ENCODE data around the gene ENTPD8. TPM values are rescaled to one million over a fixed set of nuclear protein-coding genes. Genes with fewer than 3 reads are reported as not detected.

The ENTPD8 gene
- total RNA-seq, 2 experiments from 2014 or later, result not detected

- Histone ChIP-seq H3K27ac (ENCODE audit: low read depth in 1 of 2, low read length in 2 of 2) (peak overlapping the region; percentile 77 to 79), H3K4me1 (ENCODE audit: insufficient read depth, low read length) (peaks cover 72% of the 10 kb centered on the region), H3K36me3 (ENCODE audit: insufficient read depth, low read length) (peaks cover 9% of the 10 kb centered on the region), H3K27me3 (ENCODE audit: control insufficient read depth in 1 of 2, insufficient read depth in 2 of 2, low read length in 2 of 2) (no peaks in the 10 kb centered on the region), H3K4me3 (ENCODE audit: low read length) (no peak overlapping the region), H3K9me3 (ENCODE audit: control insufficient read depth in 1 of 2, insufficient read depth in 1 of 2, low read length in 2 of 2) (no peaks in the 10 kb centered on the region)
- peaks cover 15% of the 10 kb centered on the region for H3K36me3 Mint-ChIP-seq (ENCODE audit: low read depth)
- peaks cover 40% of the 10 kb centered on the region for H3K4me1 Mint-ChIP-seq (ENCODE audit: low read depth)
- no peaks in the 10 kb centered on the region for H3K27me3 Mint-ChIP-seq
- POLR2A ChIA-PET, result interaction anchor here (0.8 to 1.7 kb wide), 2 partner anchors 8 to 37 kb away, joined by 5 to 14 read pairs; partner anchors contain the start of genes EXD3 and NOXA1
- H3K9me3 Mint-ChIP-seq, result no peaks in the 10 kb centered on the region
- peak overlapping the region; percentile 77 for H3K4me3 Mint-ChIP-seq
- intact Hi-C loops (cut with DNase I, micrococcal nuclease), result loop anchor here in 1 of 2 experiments (1.0 to 5.0 kb wide), 2 partner anchors 8 to 158 kb away; partner anchors contain the start of gene NRARP
- DNase-seq (peak in 1 of 14 experiments; percentile 48), ATAC-seq (ENCODE audit: poor library complexity) (no peak)
- TF ChIP-seq CTCF (IDR thresholded peaks at IDR 0.05), result no peak
- CTCF ChIA-PET, result no interaction called here
- peak overlapping the region; percentile 95 for H3K27ac Mint-ChIP-seq
Measured at GRCh38 chr9:137460363-137461315, 19.5 kb upstream of the ENTPD8 start.

- CTCF ChIA-PET, result interaction anchor here (0.8 to 1.0 kb wide), 2 partner anchors 15 to 36 kb away, joined by 3 to 4 read pairs; partner anchors contain the start of genes EXD3 and NOXA1
- H3K4me3 Mint-ChIP-seq, result peak overlapping the region; percentile 77
- DNase-seq (peak in 3 of 14 experiments; percentile 17 to 38 (median 30)), ATAC-seq (ENCODE audit: poor library complexity) (no peak)
- no peaks in the 10 kb centered on the region for H3K27me3 Mint-ChIP-seq
- H3K36me3 Mint-ChIP-seq (ENCODE audit: low read depth), result peaks cover 16% of the 10 kb centered on the region
- peak overlapping the region; percentile 95 for H3K27ac Mint-ChIP-seq
- intact Hi-C loops (cut with DNase I, micrococcal nuclease), result loop anchor here in 1 of 2 experiments (1.0 to 10.0 kb wide), 5 partner anchors 7 to 665 kb away; partner anchors contain the start of genes ARRDC1, CCDC183, EXD3 and NOXA1
- H3K4me1 Mint-ChIP-seq (ENCODE audit: low read depth), result peaks cover 41% of the 10 kb centered on the region
- peak overlapping the region; percentile 57 for H3K4me3 ChIP-seq (ENCODE audit: low read length)
- H3K27ac ChIP-seq (ENCODE audit: low read depth in 1 of 2, low read length in 2 of 2), result peak overlapping the region; percentile 77 to 79
- H3K9me3 ChIP-seq (ENCODE audit: control insufficient read depth in 1 of 2, insufficient read depth in 1 of 2, low read length in 2 of 2), result no peaks in the 10 kb centered on the region
- POLR2A ChIA-PET, result interaction anchor here (0.7 to 1.7 kb wide), 7 partner anchors 14 to 660 kb away, joined by 3 to 14 read pairs (median 3); partner anchors contain the start of genes EHMT1, EXD3, NOXA1 and TUBB4B
- H3K9me3 Mint-ChIP-seq, result no peaks in the 10 kb centered on the region
- peaks cover 80% of the 10 kb centered on the region for H3K4me1 ChIP-seq (ENCODE audit: insufficient read depth, low read length)
- H3K27me3 ChIP-seq (ENCODE audit: control insufficient read depth in 1 of 2, insufficient read depth in 2 of 2, low read length in 2 of 2), result no peaks in the 10 kb centered on the region
- no peak for TF ChIP-seq CTCF (IDR thresholded peaks at IDR 0.05)
- H3K36me3 ChIP-seq (ENCODE audit: insufficient read depth, low read length), result peaks cover 12% of the 10 kb centered on the region
Measured at GRCh38 chr9:137459601-137460362, 18.6 kb upstream of the ENTPD8 start.

GRCh38 chr9:137459152-137459600, 18.0 kb upstream of the ENTPD8 start, which contains the start of gene NSMF:
Gene NSMF, minus strand, starts transcription at chr9:137459334. Its CDS starts 232 bp downstream, at chr9:137459102.
- ChIA-PET POLR2A (interaction anchor here (0.6 to 1.7 kb wide), 8 partner anchors 13 to 659 kb away, joined by 3 to 14 read pairs (median 3); partner anchors contain the start of genes EHMT1, EXD3, NOXA1 and TUBB4B), CTCF (interaction anchor here (0.8 to 1.0 kb wide), 2 partner anchors 14 to 36 kb away, joined by 3 to 4 read pairs; partner anchors contain the start of genes EXD3 and NOXA1)
- Histone ChIP-seq H3K27me3 (ENCODE audit: control insufficient read depth in 1 of 2, insufficient read depth in 2 of 2, low read length in 2 of 2) (no peaks in the 10 kb centered on the region), H3K4me1 (ENCODE audit: insufficient read depth, low read length) (peaks cover 86% of the 10 kb centered on the region), H3K27ac (ENCODE audit: low read depth in 1 of 2, low read length in 2 of 2) (peak within 1 kb of the TSS; percentile 77 to 79), H3K36me3 (ENCODE audit: insufficient read depth, low read length) (peaks cover 12% of the 10 kb centered on the region), H3K9me3 (ENCODE audit: control insufficient read depth in 1 of 2, insufficient read depth in 1 of 2, low read length in 2 of 2) (no peaks in the 10 kb centered on the region), H3K4me3 (ENCODE audit: low read length) (peak within 1 kb of the TSS; percentile 57)
- no peaks in the 10 kb centered on the region for H3K9me3 Mint-ChIP-seq
- DNase-seq (peak; percentile 88 to 98 (median 94)), ATAC-seq (ENCODE audit: poor library complexity) (peak; percentile 67)
- peak within 1 kb of the TSS; percentile 95 for H3K27ac Mint-ChIP-seq
- peaks cover 16% of the 10 kb centered on the region for H3K36me3 Mint-ChIP-seq (ENCODE audit: low read depth)
- peaks cover 46% of the 10 kb centered on the region for H3K4me1 Mint-ChIP-seq (ENCODE audit: low read depth)
- no peaks in the 10 kb centered on the region for H3K27me3 Mint-ChIP-seq
- TF ChIP-seq CTCF (IDR thresholded peaks at IDR 0.05), result no peak
- intact Hi-C loops (cut with DNase I, micrococcal nuclease), result loop anchor here in 1 of 2 experiments (2.0 to 10.0 kb wide), 3 partner anchors 36 to 664 kb away; partner anchors contain the start of genes ARRDC1, CCDC183, EXD3 and NOXA1
- H3K4me3 Mint-ChIP-seq, result peak within 1 kb of the TSS; percentile 77

Data from CD4-positive, alpha-beta T cell (primary cell).